MM.1S (cell line): ENCODE data around the gene VTA1.
"Not testable (repeated sequence)": the region's sequence is repeated elsewhere in the genome, so short reads cannot be mapped to it uniquely, and the experiment has no call there.

Experiments
- DNase-seq: peaks from one replicate; pipeline ENCODE4 v3.0.0-alpha.2; 2015
- H2AFZ ChIP-seq: fragments of 300-600 bp; sonication (generic); 2 replicates; pipeline ENCODE4 v1.6.0; 2016; ENCODE audit warnings: antibody characterized with exemption, low read length
- H3F3A ChIP-seq: fragments of 300-600 bp; sonication (generic); 2 replicates; pipeline ENCODE4 v1.6.1; 2016; ENCODE audit warnings: mild to moderate bottlenecking, antibody characterized with exemption, low read length, moderate library complexity, mixed read lengths; ENCODE audit not compliant: insufficient read depth
- H3K27ac ChIP-seq: fragments of 300-600 bp; sonication (generic); 2 replicates; pipeline ENCODE4 v1.5.1; 2016; ENCODE audit warnings: mild to moderate bottlenecking, low read length
- H3K27me3 ChIP-seq: fragments of 300-600 bp; sonication (generic); replicated peaks from 2 replicates; pipeline ENCODE4 v1.6.0; 2016; ENCODE audit warnings: low read length; ENCODE audit not compliant: insufficient read depth
- H3K36me3 ChIP-seq: fragments of 300-600 bp; sonication (generic); replicated peaks from 2 replicates; pipeline ENCODE4 v1.6.1; 2016; ENCODE audit warnings: mild to moderate bottlenecking, low read length, mixed read lengths; ENCODE audit not compliant: insufficient read depth
- H3K4me1 ChIP-seq: fragments of 300-600 bp; sonication (generic); 2 replicates; pipeline ENCODE4 v1.6.1; 2016; ENCODE audit warnings: low read length, mixed read lengths
- H3K4me2 ChIP-seq: fragments of 300-600 bp; sonication (generic); 2 replicates; pipeline ENCODE4 v1.6.0; 2016; ENCODE audit warnings: low read depth, low read length
- H3K4me3 ChIP-seq: fragments of 300-600 bp; sonication (generic); 2 replicates; pipeline ENCODE4 v1.5.1; 2016; ENCODE audit warnings: low read length, mixed read lengths
- H3K79me2 ChIP-seq: fragments of 300-600 bp; sonication (generic); 2 replicates; pipeline ENCODE4 v1.6.1; 2016; ENCODE audit warnings: mixed run types, low read length, mixed read lengths
- H3K9ac ChIP-seq: fragments of 300-600 bp; sonication (generic); 2 replicates; pipeline ENCODE4 v1.6.1; 2016; ENCODE audit warnings: low read length, mixed read lengths
- H3K9me2 ChIP-seq: fragments of 300-600 bp; sonication (generic); replicated peaks from 2 replicates; pipeline ENCODE4 v1.6.1; 2016; ENCODE audit warnings: mild to moderate bottlenecking, low read length, mixed read lengths; ENCODE audit not compliant: insufficient read depth
- H3K9me3 ChIP-seq: fragments of 300-600 bp; sonication (generic); replicated peaks from 2 replicates; pipeline ENCODE4 v1.6.1; 2016; ENCODE audit warnings: mild to moderate bottlenecking, low read length, mixed read lengths; ENCODE audit not compliant: insufficient read depth
- H4K20me1 ChIP-seq: fragments of 300-600 bp; sonication (generic); 2 replicates; pipeline ENCODE4 v1.6.1; 2016; ENCODE audit warnings: mild to moderate bottlenecking, low read length, moderate library complexity, mixed read lengths; ENCODE audit not compliant: insufficient read depth
- CTCF ChIP-seq: fragments of 300-600 bp; sonication (generic); IDR thresholded peaks from 2 replicates; pipeline ENCODE4 v1.5.1; 2016; ENCODE audit warnings: antibody characterized with exemption, low read length, mixed read lengths
- EZH2 ChIP-seq: fragments of 300-600 bp; sonication (generic); optimal IDR thresholded peaks from 2 replicates; pipeline ENCODE3; 2017; ENCODE audit warnings: low read depth, mild to moderate bottlenecking, antibody characterized with exemption, low read length, mixed read lengths
- EZH2phosphoT487 ChIP-seq: fragments of 300-600 bp; sonication (generic); IDR thresholded peaks from 2 replicates; pipeline ENCODE4 v1.6.1; 2018; ENCODE audit warnings: antibody characterized with exemption, low read length

VTA1 gene

GRCh38 chr6:142183351-142183750 lies 36.3 kb downstream of the VTA1 start:
- no peaks in the 10 kb centered on the region for H3F3A ChIP-seq
- H2AFZ ChIP-seq, result no peak overlapping the region
- H3K4me2 ChIP-seq, result no peak overlapping the region
- H3K4me1 ChIP-seq, result no peaks in the 10 kb centered on the region
- H3K79me2 ChIP-seq, result no peaks in the 10 kb centered on the region
- DNase-seq, result no peak
- H3K9ac ChIP-seq, result no peak overlapping the region
- no peaks in the 10 kb centered on the region for H3K9me3 ChIP-seq
- no peak overlapping the region for H3K4me3 ChIP-seq
- no peaks in the 10 kb centered on the region for H3K9me2 ChIP-seq
- no peaks in the 10 kb centered on the region for H4K20me1 ChIP-seq
- H3K36me3 ChIP-seq, result no peaks in the 10 kb centered on the region
- no peak overlapping the region for H3K27ac ChIP-seq
- no peak for TF ChIP-seq EZH2
- no peak for TF ChIP-seq EZH2phosphoT487
- no peaks in the 10 kb centered on the region for H3K27me3 ChIP-seq

- H3K79me2 ChIP-seq, result no peaks in the 10 kb centered on the region
- no peak for DNase-seq
- H3K4me1 ChIP-seq, result no peaks in the 10 kb centered on the region
- no peaks in the 10 kb centered on the region for H3K9me3 ChIP-seq
- no peak overlapping the region for H3K4me3 ChIP-seq
- TF ChIP-seq CTCF (no peak), EZH2phosphoT487 (no peak), EZH2 (no peak)
- no peak overlapping the region for H3K4me2 ChIP-seq
- H3K9me2 ChIP-seq, result no peaks in the 10 kb centered on the region
- H3K27me3 ChIP-seq, result no peaks in the 10 kb centered on the region
- no peaks in the 10 kb centered on the region for H3F3A ChIP-seq
- H3K27ac ChIP-seq, result no peak overlapping the region
- H4K20me1 ChIP-seq, result no peaks in the 10 kb centered on the region
- H3K36me3 ChIP-seq, result no peaks in the 10 kb centered on the region
- no peak overlapping the region for H2AFZ ChIP-seq
- no peak overlapping the region for H3K9ac ChIP-seq
These were observed 37.2 kb downstream of the VTA1 start for GRCh38 chr6:142184307-142184706.

- TF ChIP-seq CTCF (no peak), EZH2phosphoT487 (no peak), EZH2 (no peak)
- H3F3A ChIP-seq, result no peaks in the 10 kb centered on the region
- no peaks in the 10 kb centered on the region for H3K27me3 ChIP-seq
- H3K4me3 ChIP-seq, result no peak overlapping the region
- no peaks in the 10 kb centered on the region for H4K20me1 ChIP-seq
- H3K9me2 ChIP-seq, result no peaks in the 10 kb centered on the region
- DNase-seq, result no peak
- no peak overlapping the region for H2AFZ ChIP-seq
- no peaks in the 10 kb centered on the region for H3K9me3 ChIP-seq
- no peak overlapping the region for H3K9ac ChIP-seq
- no peak overlapping the region for H3K4me2 ChIP-seq
- no peaks in the 10 kb centered on the region for H3K79me2 ChIP-seq
- no peak overlapping the region for H3K27ac ChIP-seq
- no peaks in the 10 kb centered on the region for H3K4me1 ChIP-seq
- H3K36me3 ChIP-seq, result no peaks in the 10 kb centered on the region
These were observed 38.6 kb downstream of the VTA1 start for GRCh38 chr6:142185641-142186040.

- DNase-seq, result no peak
These were observed 40.1 kb downstream of the VTA1 start for GRCh38 chr6:142187209-142187608.

GRCh38 chr6:142188341-142188740 lies 41.3 kb downstream of the VTA1 start:
- H2AFZ ChIP-seq, H3K27me3 ChIP-seq, H3K4me1 ChIP-seq, H3K9ac ChIP-seq, H3K36me3 ChIP-seq, H3K4me3 ChIP-seq, H3K9me3 ChIP-seq, H3F3A ChIP-seq, H4K20me1 ChIP-seq, H3K9me2 ChIP-seq, H3K4me2 ChIP-seq, H3K27ac ChIP-seq, H3K79me2 ChIP-seq, DNase-seq: not testable (repeated sequence)

More at GRCh38 chr6:142187209-142187608, 40.1 kb downstream of the VTA1 start:
- Histone ChIP-seq H3K36me3 (no peaks in the 10 kb centered on the region), H4K20me1 (no peaks in the 10 kb centered on the region), H3K4me2 (no peak overlapping the region), H3K9ac (no peak overlapping the region), H2AFZ (no peak overlapping the region), H3K9me2 (no peaks in the 10 kb centered on the region), H3K27ac (no peak overlapping the region), H3F3A (no peaks in the 10 kb centered on the region), H3K4me1 (no peaks in the 10 kb centered on the region), H3K4me3 (no peak overlapping the region), H3K9me3 (no peaks in the 10 kb centered on the region), H3K27me3 (no peaks in the 10 kb centered on the region), H3K79me2 (no peaks in the 10 kb centered on the region)
- TF ChIP-seq CTCF, result no peak
- TF ChIP-seq EZH2, result no peak
- no peak for TF ChIP-seq EZH2phosphoT487
